ENCODE measurements around the gene DOCK3.

The DOCK3 gene

DNA sequence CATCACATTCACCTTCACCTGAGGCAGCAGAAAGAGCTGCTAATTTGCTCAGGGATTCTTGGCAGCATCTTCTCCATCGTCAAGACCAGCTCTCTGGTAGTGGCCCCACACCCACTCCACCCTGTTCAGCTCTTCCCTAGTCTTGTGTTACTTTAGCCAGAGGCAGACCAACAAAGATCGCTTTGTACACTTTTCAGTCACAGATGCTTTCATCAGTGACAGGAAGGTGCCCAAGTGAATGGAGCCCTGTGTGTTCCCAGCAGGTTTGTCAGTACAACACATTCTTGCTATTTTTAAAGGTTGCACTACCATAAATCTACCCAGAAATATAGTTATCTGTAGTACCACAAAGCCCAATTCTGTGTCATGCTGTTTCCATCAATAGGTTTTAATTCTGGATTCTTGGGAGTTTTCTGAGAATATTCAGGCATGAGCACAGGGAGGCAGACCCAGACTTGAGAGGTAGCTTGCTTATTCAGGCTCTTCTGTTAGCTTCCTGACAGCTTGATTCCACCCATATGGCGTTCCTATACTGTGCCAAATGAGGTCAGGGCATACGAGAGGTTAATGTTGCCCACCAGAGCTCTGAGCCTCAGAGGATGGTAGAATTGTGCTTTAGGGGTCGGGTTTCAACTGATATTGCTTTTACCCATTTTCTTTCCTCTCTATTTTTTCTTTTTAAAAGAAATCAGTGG lies 600.5 kb downstream of the DOCK3 start:
- no peak for DNase-seq (ENCODE audit: low read depth, low spot score)
- H3K9ac ChIP-seq (ENCODE audit: insufficient read length): no peak overlapping the region
- H3K36me3 ChIP-seq (ENCODE audit: insufficient read depth, low read length): no peaks in the 10 kb centered on the region
- no peak overlapping the region for H3K4me3 ChIP-seq
- TF ChIP-seq FOXP2 (optimal IDR thresholded peaks at IDR 0.05; ENCODE audit: control extremely low read depth, extremely low read length, insufficient read depth) (no peak), EZH2 (IDR thresholded peaks at IDR 0.05) (no peak), POLR2AphosphoS5 (IDR thresholded peaks at IDR 0.05; ENCODE audit: borderline replicate concordance, low read depth, low read length) (no peak)
- H3K27ac ChIP-seq: no peak overlapping the region
- H3K9me3 ChIP-seq (ENCODE audit: low read depth, low read length): no peaks in the 10 kb centered on the region

DNA sequence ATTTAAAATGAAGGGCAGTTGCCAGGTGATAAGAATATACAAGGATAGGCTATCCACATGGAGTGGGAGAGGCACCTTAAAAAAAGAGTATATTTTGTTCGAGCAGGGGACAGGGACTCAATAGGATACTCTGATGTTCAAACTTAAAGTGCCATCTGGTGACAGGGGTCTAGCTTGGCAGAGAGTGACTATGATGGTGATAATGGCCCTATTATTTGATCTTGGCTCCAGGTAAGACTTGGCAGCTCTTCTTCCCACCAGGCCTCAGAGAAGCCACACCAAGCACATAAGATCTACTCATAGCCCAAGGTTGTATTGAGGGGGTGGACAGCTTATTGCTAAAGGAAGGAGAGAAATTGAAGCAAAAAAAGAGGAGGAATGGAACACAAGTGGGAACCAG lies 601.3 kb downstream of the DOCK3 start:
- DNase-seq (ENCODE audit: low read depth, low spot score): no peak
- H3K36me3 ChIP-seq (ENCODE audit: insufficient read depth, low read length): no peaks in the 10 kb centered on the region
- TF ChIP-seq FOXP2 (optimal IDR thresholded peaks at IDR 0.05; ENCODE audit: control extremely low read depth, extremely low read length, insufficient read depth): no peak
- no peak for TF ChIP-seq EZH2 (IDR thresholded peaks at IDR 0.05)
- no peak for TF ChIP-seq POLR2AphosphoS5 (IDR thresholded peaks at IDR 0.05; ENCODE audit: borderline replicate concordance, low read depth, low read length)
- no peak overlapping the region for H3K27ac ChIP-seq
- H3K9ac ChIP-seq (ENCODE audit: insufficient read length): no peak overlapping the region
- H3K4me3 ChIP-seq: no peak overlapping the region
- no peaks in the 10 kb centered on the region for H3K9me3 ChIP-seq (ENCODE audit: low read depth, low read length)

DNA sequence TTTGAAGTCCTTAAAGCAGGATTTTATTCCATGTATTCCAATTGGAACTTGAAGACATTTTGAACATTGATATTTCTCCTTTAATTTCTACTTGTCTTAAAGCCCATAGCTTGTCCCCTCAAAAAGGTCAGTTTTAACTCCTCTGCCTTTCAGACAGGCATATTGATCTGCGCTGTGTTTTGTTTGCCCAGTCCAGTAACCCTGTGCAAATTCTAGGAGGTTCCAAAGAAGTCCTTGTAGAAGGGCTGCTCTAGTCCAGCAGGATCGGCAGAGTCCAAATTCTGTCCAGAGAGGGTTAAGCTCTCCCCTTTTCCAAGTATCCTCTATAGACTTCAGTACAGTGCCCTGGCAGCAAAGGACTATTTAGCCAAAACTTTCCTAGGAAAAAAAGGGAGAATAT lies 604.7 kb downstream of the DOCK3 start:
- no peak for DNase-seq (ENCODE audit: low read depth, low spot score)
- Histone ChIP-seq H3K9me3 (ENCODE audit: low read depth, low read length) (no peaks in the 10 kb centered on the region), H3K4me3 (no peak overlapping the region), H3K27ac (no peak overlapping the region), H3K9ac (ENCODE audit: insufficient read length) (no peak overlapping the region), H3K36me3 (ENCODE audit: insufficient read depth, low read length) (no peaks in the 10 kb centered on the region)
- TF ChIP-seq POLR2AphosphoS5 (IDR thresholded peaks at IDR 0.05; ENCODE audit: borderline replicate concordance, low read depth, low read length) (no peak), EZH2 (IDR thresholded peaks at IDR 0.05) (no peak), FOXP2 (optimal IDR thresholded peaks at IDR 0.05; ENCODE audit: control extremely low read depth, extremely low read length, insufficient read depth) (no peak)

DNA sequence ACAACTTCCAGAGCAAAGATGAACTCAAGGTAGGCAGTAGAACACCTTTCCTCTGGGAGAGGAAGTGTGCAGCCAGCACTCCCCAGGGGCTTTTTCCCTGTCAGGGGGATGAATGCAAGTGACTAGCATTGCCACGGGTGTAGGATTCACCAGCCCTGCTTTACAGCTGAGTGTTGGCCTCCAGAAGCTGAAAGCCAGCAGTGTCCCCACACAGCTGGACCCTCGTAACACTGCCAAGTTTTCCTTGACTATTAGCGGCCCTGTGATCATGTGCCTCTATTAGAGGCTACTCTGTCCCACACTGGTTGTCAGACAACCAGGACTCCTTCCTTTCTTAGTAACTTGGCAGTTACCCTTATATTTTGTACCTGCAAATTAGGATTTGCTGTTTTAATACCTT lies 605.4 kb downstream of the DOCK3 start:
- Histone ChIP-seq H3K9ac (ENCODE audit: insufficient read length) (no peak overlapping the region), H3K36me3 (ENCODE audit: insufficient read depth, low read length) (no peaks in the 10 kb centered on the region), H3K27ac (no peak overlapping the region), H3K4me3 (no peak overlapping the region), H3K9me3 (ENCODE audit: low read depth, low read length) (no peaks in the 10 kb centered on the region)
- DNase-seq (ENCODE audit: low read depth, low spot score): no peak
- TF ChIP-seq EZH2 (IDR thresholded peaks at IDR 0.05) (no peak), FOXP2 (optimal IDR thresholded peaks at IDR 0.05; ENCODE audit: control extremely low read depth, extremely low read length, insufficient read depth) (no peak), POLR2AphosphoS5 (IDR thresholded peaks at IDR 0.05; ENCODE audit: borderline replicate concordance, low read depth, low read length) (no peak)

DNA sequence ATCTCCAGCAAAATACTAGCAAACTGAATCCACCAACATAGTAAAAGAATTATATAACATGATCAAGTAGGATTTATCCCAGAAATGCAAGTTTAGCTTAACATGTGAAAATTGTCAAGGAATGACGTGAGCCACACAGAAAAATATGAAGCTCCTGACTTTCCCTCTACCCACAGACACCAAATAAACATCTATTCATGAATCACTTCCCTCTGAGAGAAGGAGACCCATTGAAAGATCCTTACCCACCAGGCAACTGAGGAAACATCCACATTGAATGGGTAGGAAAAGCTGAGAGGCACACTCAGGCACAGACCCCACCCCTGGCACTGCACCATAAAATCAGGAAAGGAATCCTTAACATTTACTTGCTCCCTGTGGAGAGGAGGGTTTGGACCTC lies 608.2 kb downstream of the DOCK3 start:
- Histone ChIP-seq H3K36me3 (ENCODE audit: insufficient read depth, low read length) (no peaks in the 10 kb centered on the region), H3K4me3 (no peak overlapping the region), H3K27ac (no peak overlapping the region), H3K9ac (ENCODE audit: insufficient read length) (no peak overlapping the region), H3K9me3 (ENCODE audit: low read depth, low read length) (no peaks in the 10 kb centered on the region)
- no peak for DNase-seq (ENCODE audit: low read depth, low spot score)
- TF ChIP-seq EZH2 (IDR thresholded peaks at IDR 0.05) (no peak), FOXP2 (optimal IDR thresholded peaks at IDR 0.05; ENCODE audit: control extremely low read depth, extremely low read length, insufficient read depth) (no peak), POLR2AphosphoS5 (IDR thresholded peaks at IDR 0.05; ENCODE audit: borderline replicate concordance, low read depth, low read length) (no peak)

DNA sequence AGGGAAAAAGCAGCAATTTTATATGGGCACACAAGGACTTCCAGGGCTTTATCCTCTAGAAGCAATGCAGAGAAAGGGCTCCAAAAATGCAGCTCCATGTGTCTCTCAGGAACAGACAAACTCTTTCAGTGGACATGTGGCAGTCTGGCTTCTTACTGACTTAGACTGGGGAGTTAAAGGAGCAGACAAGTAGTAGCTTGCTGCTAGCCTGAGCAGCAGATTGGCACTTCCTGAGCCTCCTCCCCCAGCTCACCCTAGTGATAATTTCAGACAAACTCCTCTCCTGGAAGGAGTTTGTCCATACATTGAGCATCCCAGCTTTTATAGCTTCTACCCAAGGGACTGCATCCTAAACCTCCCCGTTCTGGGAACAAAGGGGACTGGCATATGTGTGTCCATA lies 608.7 kb downstream of the DOCK3 start:
- no peak overlapping the region for H3K4me3 ChIP-seq
- DNase-seq (ENCODE audit: low read depth, low spot score): no peak
- H3K9ac ChIP-seq (ENCODE audit: insufficient read length): no peak overlapping the region
- H3K36me3 ChIP-seq (ENCODE audit: insufficient read depth, low read length): no peaks in the 10 kb centered on the region
- TF ChIP-seq FOXP2 (optimal IDR thresholded peaks at IDR 0.05; ENCODE audit: control extremely low read depth, extremely low read length, insufficient read depth): no peak
- no peak for TF ChIP-seq POLR2AphosphoS5 (IDR thresholded peaks at IDR 0.05; ENCODE audit: borderline replicate concordance, low read depth, low read length)
- no peak for TF ChIP-seq EZH2 (IDR thresholded peaks at IDR 0.05)
- H3K9me3 ChIP-seq (ENCODE audit: low read depth, low read length): no peaks in the 10 kb centered on the region
- no peak overlapping the region for H3K27ac ChIP-seq

DNA sequence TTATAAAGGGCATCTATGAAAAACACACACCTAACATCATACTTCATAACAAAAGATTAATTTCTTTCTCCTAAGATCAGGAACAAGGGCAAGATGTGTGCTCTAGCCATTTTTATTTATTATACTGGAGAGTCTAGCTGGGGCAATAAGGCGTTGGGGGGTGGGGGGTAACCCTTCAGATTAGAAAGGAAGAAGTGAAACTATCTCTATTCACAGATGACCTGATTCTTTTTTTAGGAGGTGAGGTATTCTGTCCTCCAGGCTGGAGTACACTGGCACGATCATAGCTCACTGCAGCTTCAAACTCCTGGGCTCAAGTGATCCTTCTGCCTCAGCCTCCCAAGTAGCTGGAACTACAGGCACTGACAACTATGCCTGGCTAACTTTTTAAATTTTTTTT lies 620.9 kb downstream of the DOCK3 start:
- H3K27ac ChIP-seq: no peak overlapping the region
- no peak overlapping the region for H3K4me3 ChIP-seq
- no peaks in the 10 kb centered on the region for H3K9me3 ChIP-seq (ENCODE audit: low read depth, low read length)
- DNase-seq (ENCODE audit: low read depth, low spot score): no peak
- no peak overlapping the region for H3K9ac ChIP-seq (ENCODE audit: insufficient read length)
- TF ChIP-seq EZH2 (IDR thresholded peaks at IDR 0.05) (no peak), FOXP2 (optimal IDR thresholded peaks at IDR 0.05; ENCODE audit: control extremely low read depth, extremely low read length, insufficient read depth) (no peak), POLR2AphosphoS5 (IDR thresholded peaks at IDR 0.05; ENCODE audit: borderline replicate concordance, low read depth, low read length) (no peak)
- H3K36me3 ChIP-seq (ENCODE audit: insufficient read depth, low read length): no peaks in the 10 kb centered on the region

DNA sequence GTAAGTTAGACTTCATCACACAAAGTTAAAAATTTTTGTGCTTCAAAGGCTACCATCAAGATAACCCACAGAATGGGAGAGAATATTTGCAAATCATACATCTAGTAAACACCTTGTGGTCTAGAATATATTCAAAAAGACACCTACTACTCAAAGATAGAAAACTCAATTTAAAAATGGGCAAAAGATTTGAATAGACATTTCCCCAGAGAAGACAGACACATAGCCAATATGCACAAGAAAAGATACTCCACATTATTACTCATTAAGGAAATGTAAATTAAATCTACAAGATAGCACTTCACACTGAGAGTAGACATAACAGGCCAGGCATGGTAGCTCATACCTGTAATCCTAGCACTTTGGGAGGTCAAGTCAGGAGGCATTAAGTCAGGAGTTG lies 622.6 kb downstream of the DOCK3 start:
- Histone ChIP-seq H3K9ac (ENCODE audit: insufficient read length) (no peak overlapping the region), H3K27ac (no peak overlapping the region), H3K36me3 (ENCODE audit: insufficient read depth, low read length) (no peaks in the 10 kb centered on the region), H3K9me3 (ENCODE audit: low read depth, low read length) (no peaks in the 10 kb centered on the region), H3K4me3 (no peak overlapping the region)
- TF ChIP-seq FOXP2 (optimal IDR thresholded peaks at IDR 0.05; ENCODE audit: control extremely low read depth, extremely low read length, insufficient read depth) (no peak), EZH2 (IDR thresholded peaks at IDR 0.05) (no peak), POLR2AphosphoS5 (IDR thresholded peaks at IDR 0.05; ENCODE audit: borderline replicate concordance, low read depth, low read length) (no peak)
- no peak for DNase-seq (ENCODE audit: low read depth, low spot score)

DNA sequence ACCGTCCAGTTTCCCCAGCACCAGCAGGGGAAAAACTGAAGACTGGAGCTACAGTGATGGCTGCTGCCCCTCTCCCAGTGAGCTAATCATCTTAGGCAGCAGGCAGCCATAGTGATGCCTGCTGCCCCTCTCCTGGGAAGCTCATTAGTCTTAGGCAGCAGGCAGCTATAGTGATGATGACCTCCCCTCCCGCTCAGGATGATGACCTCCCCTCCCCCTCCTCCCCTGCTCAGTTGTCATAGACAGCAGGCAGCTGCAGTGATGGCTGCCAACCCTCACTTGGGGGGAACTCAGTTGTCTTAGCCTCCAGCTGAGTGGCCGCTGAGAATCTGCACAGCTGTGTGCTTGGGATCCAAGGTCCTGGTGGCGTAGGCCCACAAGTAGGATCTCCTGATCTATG lies 629.5 kb downstream of the DOCK3 start:
- Histone ChIP-seq H3K9me3 (ENCODE audit: low read depth, low read length) (no peaks in the 10 kb centered on the region), H3K4me3 (no peak overlapping the region), H3K27ac (no peak overlapping the region), H3K9ac (ENCODE audit: insufficient read length) (no peak overlapping the region), H3K36me3 (ENCODE audit: insufficient read depth, low read length) (no peaks in the 10 kb centered on the region)
- DNase-seq (ENCODE audit: low read depth, low spot score): no peak
- no peak for TF ChIP-seq FOXP2 (optimal IDR thresholded peaks at IDR 0.05; ENCODE audit: control extremely low read depth, extremely low read length, insufficient read depth)
